Measurements from ENCODE around the gene PALS2.

The PALS2 gene

DNA sequence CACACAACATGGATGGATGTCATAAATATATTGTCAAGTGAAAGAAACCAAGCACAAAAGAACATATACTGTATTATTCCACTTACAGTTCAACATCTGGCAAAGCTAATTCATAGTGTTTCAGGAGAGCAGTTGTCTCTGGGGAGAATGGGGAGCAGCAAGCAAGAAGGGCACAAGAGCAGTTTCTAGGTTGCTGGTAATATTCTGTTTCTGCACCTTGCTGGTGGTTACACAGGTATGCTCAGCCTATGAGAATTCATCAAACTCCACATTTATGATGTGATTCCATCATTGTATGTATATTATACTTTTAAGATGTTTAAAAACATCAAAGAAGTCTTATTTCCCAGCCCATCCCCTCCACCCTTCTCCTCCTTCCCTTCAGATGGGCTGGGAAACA is 18.1 kb upstream of the PALS2 start:
- TF ChIP-seq, protein P1, sequence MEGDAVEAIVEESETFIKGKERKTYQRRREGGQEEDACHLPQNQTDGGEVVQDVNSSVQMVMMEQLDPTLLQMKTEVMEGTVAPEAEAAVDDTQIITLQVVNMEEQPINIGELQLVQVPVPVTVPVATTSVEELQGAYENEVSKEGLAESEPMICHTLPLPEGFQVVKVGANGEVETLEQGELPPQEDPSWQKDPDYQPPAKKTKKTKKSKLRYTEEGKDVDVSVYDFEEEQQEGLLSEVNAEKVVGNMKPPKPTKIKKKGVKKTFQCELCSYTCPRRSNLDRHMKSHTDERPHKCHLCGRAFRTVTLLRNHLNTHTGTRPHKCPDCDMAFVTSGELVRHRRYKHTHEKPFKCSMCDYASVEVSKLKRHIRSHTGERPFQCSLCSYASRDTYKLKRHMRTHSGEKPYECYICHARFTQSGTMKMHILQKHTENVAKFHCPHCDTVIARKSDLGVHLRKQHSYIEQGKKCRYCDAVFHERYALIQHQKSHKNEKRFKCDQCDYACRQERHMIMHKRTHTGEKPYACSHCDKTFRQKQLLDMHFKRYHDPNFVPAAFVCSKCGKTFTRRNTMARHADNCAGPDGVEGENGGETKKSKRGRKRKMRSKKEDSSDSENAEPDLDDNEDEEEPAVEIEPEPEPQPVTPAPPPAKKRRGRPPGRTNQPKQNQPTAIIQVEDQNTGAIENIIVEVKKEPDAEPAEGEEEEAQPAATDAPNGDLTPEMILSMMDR (IDR thresholded peaks at IDR 0.05; ENCODE audit: low read length, missing control alignments): no peak

DNA sequence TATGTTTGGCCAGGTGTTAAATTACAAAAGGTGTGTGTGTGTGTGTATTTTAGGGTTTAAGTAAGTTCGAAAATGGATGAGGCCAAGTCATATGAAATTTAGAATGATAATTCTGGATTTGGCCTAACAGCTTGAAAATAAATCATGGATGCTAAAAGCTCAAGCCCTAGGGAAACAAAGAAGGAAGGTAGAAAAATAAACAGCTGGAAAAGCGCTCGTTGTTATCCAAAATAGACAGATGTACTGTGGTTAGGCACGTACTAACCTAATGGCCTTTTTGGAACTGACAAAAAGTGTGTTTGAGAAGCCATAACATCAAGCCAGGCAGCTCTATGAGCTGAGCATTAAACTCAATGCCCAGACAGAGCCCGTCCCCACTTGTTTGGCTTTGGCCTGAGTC is 17.5 kb upstream of the PALS2 start:
- DNase-seq (ENCODE audit: low read depth): no peak
- TF ChIP-seq, protein P1 (IDR thresholded peaks at IDR 0.05; ENCODE audit: low read length, missing control alignments): no peak
- no peak overlapping the region for H3K4me3 ChIP-seq (replicated peaks; ENCODE audit: low read depth, low read length)

More for the DNA sequence above, 18.1 kb upstream of the PALS2 start:
- no peak overlapping the region for H3K4me3 ChIP-seq (replicated peaks; ENCODE audit: low read depth, low read length)
- DNase-seq (ENCODE audit: low read depth): no peak

DNA sequence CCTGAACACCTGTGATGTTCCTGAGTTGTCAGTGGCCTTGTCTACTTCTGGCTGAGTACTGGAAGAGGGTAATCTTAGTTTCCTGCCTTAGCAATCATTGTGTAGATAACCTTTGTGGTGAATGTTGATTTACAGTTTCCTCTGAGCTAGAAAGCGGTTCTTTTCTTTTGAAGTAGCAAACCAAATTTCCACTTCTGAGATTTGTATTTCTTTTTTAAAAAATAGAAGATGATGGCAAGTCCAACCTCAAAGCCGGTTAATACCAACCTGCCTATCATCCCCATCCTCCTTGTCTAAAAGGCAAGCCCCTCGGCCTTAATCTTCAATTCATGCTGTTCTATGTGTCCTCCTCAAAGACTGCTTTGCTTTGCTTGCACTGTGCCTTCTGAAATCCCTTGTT is 12.5 kb upstream of the PALS2 start:
- TF ChIP-seq, protein P1 (IDR thresholded peaks at IDR 0.05; ENCODE audit: low read length, missing control alignments): no peak
- no peak overlapping the region for H3K4me3 ChIP-seq (replicated peaks; ENCODE audit: low read depth, low read length)
- DNase-seq (ENCODE audit: low read depth): no peak

DNA sequence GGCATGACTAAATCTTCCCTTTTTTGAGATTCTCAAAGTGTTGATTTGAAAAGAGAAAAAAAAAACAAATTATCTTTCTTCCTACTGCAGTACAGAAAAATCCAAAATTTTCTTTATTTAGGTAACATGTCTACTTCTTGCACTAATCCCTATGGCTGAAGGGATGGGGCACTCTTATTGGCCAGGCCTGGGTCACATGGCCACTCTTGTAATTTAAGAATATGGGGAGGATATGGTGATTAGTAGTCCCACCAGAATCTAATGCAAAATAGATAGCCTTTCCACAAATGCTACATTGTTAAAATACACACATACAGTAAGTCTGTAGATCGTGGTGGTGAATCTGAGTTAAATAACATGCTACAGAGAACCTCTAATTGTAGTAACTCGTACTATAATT is 7.0 kb upstream of the PALS2 start:
- TF ChIP-seq, protein P1 (IDR thresholded peaks at IDR 0.05; ENCODE audit: low read length, missing control alignments): no peak
- DNase-seq (ENCODE audit: low read depth): no peak
- H3K4me3 ChIP-seq (replicated peaks; ENCODE audit: low read depth, low read length): no peak overlapping the region

DNA sequence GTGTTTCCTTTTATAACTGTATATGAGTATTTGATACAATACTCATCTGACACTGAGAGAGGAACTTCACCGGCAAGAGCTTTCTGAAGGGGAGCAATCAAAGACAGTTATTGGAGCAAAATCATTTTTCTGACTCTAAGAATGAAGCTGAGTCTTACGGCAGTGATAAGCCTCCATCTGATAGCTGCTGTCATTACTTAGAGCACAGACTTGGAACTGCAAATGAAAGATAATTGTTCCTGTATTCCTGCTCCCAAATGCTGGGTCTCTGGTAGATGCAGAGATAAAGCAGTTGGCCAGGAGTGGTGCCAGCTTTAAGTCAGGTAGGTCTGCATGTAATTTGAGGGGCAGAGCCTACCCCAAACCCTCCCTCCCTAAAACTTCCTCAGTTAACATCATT is 2.3 kb upstream of the PALS2 start:
- TF ChIP-seq, protein P1 (IDR thresholded peaks at IDR 0.05; ENCODE audit: low read length, missing control alignments): no peak
- no peak overlapping the region for H3K4me3 ChIP-seq (replicated peaks; ENCODE audit: low read depth, low read length)
- DNase-seq (ENCODE audit: low read depth): no peak

DNA sequence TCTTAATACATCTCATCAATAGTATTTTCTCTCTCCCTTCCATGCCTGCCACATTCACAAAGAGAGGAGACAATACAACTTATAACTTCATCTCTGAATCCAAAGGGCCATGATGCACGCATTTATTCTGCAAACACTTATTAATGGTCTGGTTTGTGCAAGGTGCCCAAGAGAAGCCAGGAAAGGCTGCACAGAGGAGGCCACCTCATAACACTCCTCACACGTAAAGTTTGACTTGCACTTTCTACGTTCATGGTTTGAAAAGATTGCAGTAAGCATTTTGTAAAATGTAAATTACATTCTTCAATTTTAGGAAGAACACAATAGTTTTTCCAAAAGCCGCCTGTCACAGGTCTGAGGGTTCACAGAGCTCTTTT is 1.2 kb upstream of the PALS2 start:
- TF ChIP-seq, protein P1 (IDR thresholded peaks at IDR 0.05; ENCODE audit: low read length, missing control alignments): no peak
- DNase-seq (ENCODE audit: low read depth): no peak
- no peak overlapping the region for H3K4me3 ChIP-seq (replicated peaks; ENCODE audit: low read depth, low read length)

DNA sequence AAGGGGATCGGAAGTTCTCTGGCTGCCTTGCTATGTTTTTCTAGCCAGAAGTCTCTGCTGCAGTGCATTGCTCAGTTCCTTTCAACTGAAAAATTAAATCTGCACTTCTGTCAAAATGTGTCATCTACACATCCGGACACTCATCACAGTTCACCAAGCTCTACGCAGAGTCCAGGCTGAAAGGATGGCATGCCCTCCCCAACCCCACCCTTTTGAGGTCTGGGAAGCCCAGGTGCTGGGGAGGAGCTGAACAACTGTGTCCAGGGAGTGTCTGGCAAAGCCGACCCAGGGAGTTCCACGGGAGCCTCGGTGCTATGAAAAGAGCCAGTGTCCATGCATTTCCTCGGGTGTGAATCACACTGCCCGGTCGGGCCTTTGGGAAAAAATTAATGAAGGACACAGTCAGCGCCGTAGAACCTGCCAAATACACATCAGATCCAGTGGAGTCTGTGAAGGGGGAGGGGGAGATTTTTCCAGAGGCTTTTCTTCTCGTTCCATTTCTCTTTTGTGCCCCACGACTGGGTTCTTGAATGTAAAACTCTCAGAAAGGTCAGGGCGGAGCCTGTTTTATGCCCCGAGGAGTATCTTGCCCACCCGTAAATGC is 757 bp upstream of the PALS2 start:
- H3K4me3 ChIP-seq (replicated peaks; ENCODE audit: low read depth, low read length): peak overlapping the region; percentile 66
- TF ChIP-seq, protein P1 (IDR thresholded peaks at IDR 0.05; ENCODE audit: low read length, missing control alignments): no peak
- peak; percentile 24 for DNase-seq (ENCODE audit: low read depth)
